SU-DHL-6 (cell line): ENCODE results near the gene ERN2.

Experiments used
- H2AFZ ChIP-seq: fragments of 200-600 bp; sonication (generic); 2 replicates; pipeline ENCODE4 v1.6.1; 2014; ENCODE audit warnings: low read depth, mild to moderate bottlenecking, moderate library complexity, mixed read lengths, antibody characterized with exemption, low read length; ENCODE audit not compliant: severe bottlenecking
- H3F3A ChIP-seq: fragments of 200-600 bp; shearing (Covaris generic); 2 replicates; pipeline ENCODE4 v1.6.0; 2016; ENCODE audit warnings: antibody characterized with exemption, mild to moderate bottlenecking; ENCODE audit not compliant: insufficient read depth
- H3K27ac ChIP-seq: fragments of 200-600 bp; sonication (generic); 2 replicates; pipeline ENCODE4 v1.5.1; 2016; ENCODE audit warnings: low read depth, mild to moderate bottlenecking, low read length, moderate library complexity, mixed read lengths
- H3K27me3 ChIP-seq: fragments of 200-600 bp; sonication (generic), shearing (Covaris generic); 2 replicates; pipeline ENCODE4 v1.6.0; 2014; ENCODE audit warnings: mild to moderate bottlenecking, low read length
- H3K36me3 ChIP-seq: fragments of 200-600 bp; sonication (generic); 2 replicates; pipeline ENCODE4 v1.6.1; 2014; ENCODE audit warnings: mild to moderate bottlenecking, low read length, mixed read lengths
- H3K4me2 ChIP-seq: fragments of 300-600, 200-600 bp; shearing (Covaris generic), sonication (generic); 2 replicates; pipeline ENCODE4 v1.6.0; 2014; ENCODE audit warnings: low read length, low read depth, mild to moderate bottlenecking; ENCODE audit not compliant: poor library complexity, severe bottlenecking
- H3K4me3 ChIP-seq: fragments of 200-600 bp; sonication (generic); 2 replicates; pipeline ENCODE4 v1.5.1; 2014; ENCODE audit warnings: antibody characterized with exemption, low read length, mild to moderate bottlenecking, mixed read lengths; ENCODE audit not compliant: insufficient read depth, poor library complexity, severe bottlenecking
- H3K79me2 ChIP-seq: fragments of 200-600 bp; sonication (generic); 2 replicates; pipeline ENCODE4 v1.6.1; 2014; ENCODE audit warnings: mild to moderate bottlenecking, low read length, moderate library complexity; ENCODE audit not compliant: insufficient read depth
- H3K9ac ChIP-seq: fragments of 200-600 bp; sonication (generic); 2 replicates; pipeline ENCODE4 v1.7.0; 2014; ENCODE audit warnings: mild to moderate bottlenecking, low read length
- H3K9me2 ChIP-seq: fragments of 200-600 bp; sonication (generic); replicated peaks from 2 replicates; pipeline ENCODE4 v1.6.1; 2014; ENCODE audit warnings: low read length; ENCODE audit not compliant: insufficient read depth
- H3K9me3 ChIP-seq: fragments of 200-600 bp; sonication (generic); 2 replicates; pipeline ENCODE4 v1.6.1; 2014; ENCODE audit warnings: low read length, mixed read lengths; ENCODE audit not compliant: insufficient read depth
- H4K20me1 ChIP-seq: fragments of 200-600 bp; sonication (generic); 2 replicates; pipeline ENCODE4 v1.6.1; 2014; ENCODE audit warnings: low read depth, mild to moderate bottlenecking, antibody characterized with exemption, low read length, moderate library complexity, mixed read lengths
- CTCF ChIP-seq: fragments of 200-600 bp; sonication (generic); IDR thresholded peaks from one replicate; pipeline ENCODE4 v1.5.1; 2017; ENCODE audit warnings: antibody characterized with exemption, mild to moderate bottlenecking, low read length, moderate library complexity; ENCODE audit not compliant: insufficient read depth, poor library complexity, severe bottlenecking
- EZH2phosphoT487 ChIP-seq: fragments of 200-600 bp; sonication (generic), shearing (Covaris generic); conservative IDR thresholded peaks from 2 replicates; pipeline ENCODE4 v1.6.1; 2018; ENCODE audit warnings: mild to moderate bottlenecking, antibody characterized with exemption, low read length, moderate library complexity, mixed read lengths

The ERN2 gene

GRCh38 chr16:23704772-23705516 is 8.1 kb downstream of the ERN2 start:
- no peak overlapping the region for H3K27ac ChIP-seq
- H2AFZ ChIP-seq, result no peak overlapping the region
- no peaks in the 10 kb centered on the region for H3F3A ChIP-seq
- no peaks in the 10 kb centered on the region for H3K79me2 ChIP-seq
- TF ChIP-seq EZH2phosphoT487, result no peak
- TF ChIP-seq CTCF, result no peak
- no peaks in the 10 kb centered on the region; the same call in 1 of the 2 replicates for H3K9me3 ChIP-seq
- no peaks in the 10 kb centered on the region for H4K20me1 ChIP-seq
- H3K4me2 ChIP-seq, result no peak overlapping the region
- H3K9me2 ChIP-seq, result no peaks in the 10 kb centered on the region
- no peaks in the 10 kb centered on the region for H3K27me3 ChIP-seq
- no peak overlapping the region for H3K4me3 ChIP-seq
- no peaks in the 10 kb centered on the region for H3K36me3 ChIP-seq
- no peak overlapping the region for H3K9ac ChIP-seq

GRCh38 chr16:23702951-23703350 is 10.1 kb downstream of the ERN2 start:
- no peaks in the 10 kb centered on the region for H3K27me3 ChIP-seq
- no peaks in the 10 kb centered on the region for H3F3A ChIP-seq
- H2AFZ ChIP-seq, result no peak overlapping the region
- TF ChIP-seq CTCF (no peak), EZH2phosphoT487 (no peak)
- no peak overlapping the region for H3K9ac ChIP-seq
- no peaks in the 10 kb centered on the region for H4K20me1 ChIP-seq
- H3K79me2 ChIP-seq, result no peaks in the 10 kb centered on the region
- no peak overlapping the region for H3K4me3 ChIP-seq
- H3K9me2 ChIP-seq, result no peaks in the 10 kb centered on the region
- H3K27ac ChIP-seq, result no peak overlapping the region
- no peaks in the 10 kb centered on the region for H3K9me3 ChIP-seq
- no peak overlapping the region for H3K4me2 ChIP-seq
- no peaks in the 10 kb centered on the region for H3K36me3 ChIP-seq

DNA sequence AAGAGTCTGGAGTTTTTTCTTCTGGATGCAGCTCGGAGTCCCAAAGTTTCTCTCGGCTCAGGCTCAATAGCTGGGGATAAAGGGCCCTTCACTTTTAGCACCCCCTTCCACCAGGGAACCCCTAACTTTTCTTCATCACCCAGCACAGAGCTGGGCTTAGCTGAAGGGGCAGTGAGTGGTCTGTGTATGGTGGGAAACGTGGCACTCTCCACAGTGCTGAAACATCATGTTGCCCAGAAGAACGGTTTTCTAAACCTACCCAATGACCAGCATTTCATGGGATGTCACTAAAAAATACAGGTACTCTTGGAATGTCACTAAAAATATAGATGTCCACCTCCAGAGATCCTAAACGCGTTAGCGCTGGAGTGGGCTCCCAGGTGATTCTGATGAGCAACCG is 12.0 kb downstream of the ERN2 start:
- H3K27me3 ChIP-seq, result no peaks in the 10 kb centered on the region
- TF ChIP-seq EZH2phosphoT487 (no peak), CTCF (no peak)
- H3K79me2 ChIP-seq, result no peaks in the 10 kb centered on the region
- H4K20me1 ChIP-seq, result no peaks in the 10 kb centered on the region
- H3K36me3 ChIP-seq, result no peaks in the 10 kb centered on the region
- H3K27ac ChIP-seq, result no peak overlapping the region
- no peaks in the 10 kb centered on the region for H3F3A ChIP-seq
- no peak overlapping the region for H3K4me3 ChIP-seq
- H3K9me3 ChIP-seq, result no peaks in the 10 kb centered on the region
- H3K9me2 ChIP-seq, result no peaks in the 10 kb centered on the region
- no peak overlapping the region for H3K9ac ChIP-seq
- H3K4me2 ChIP-seq, result no peak overlapping the region
- no peak overlapping the region for H2AFZ ChIP-seq
